GM21360 (cell line): ENCODE results near the gene CLDND2.

Experiments
- ATAC-seq: cut with Tn5 transposase; IDR thresholded peaks from one replicate; pipeline ENCODE4 v1.9.1; 2021; ENCODE audit warnings: mild to moderate bottlenecking, moderate library complexity; ENCODE audit not compliant: unreplicated experiment

CLDND2 gene

DNA sequence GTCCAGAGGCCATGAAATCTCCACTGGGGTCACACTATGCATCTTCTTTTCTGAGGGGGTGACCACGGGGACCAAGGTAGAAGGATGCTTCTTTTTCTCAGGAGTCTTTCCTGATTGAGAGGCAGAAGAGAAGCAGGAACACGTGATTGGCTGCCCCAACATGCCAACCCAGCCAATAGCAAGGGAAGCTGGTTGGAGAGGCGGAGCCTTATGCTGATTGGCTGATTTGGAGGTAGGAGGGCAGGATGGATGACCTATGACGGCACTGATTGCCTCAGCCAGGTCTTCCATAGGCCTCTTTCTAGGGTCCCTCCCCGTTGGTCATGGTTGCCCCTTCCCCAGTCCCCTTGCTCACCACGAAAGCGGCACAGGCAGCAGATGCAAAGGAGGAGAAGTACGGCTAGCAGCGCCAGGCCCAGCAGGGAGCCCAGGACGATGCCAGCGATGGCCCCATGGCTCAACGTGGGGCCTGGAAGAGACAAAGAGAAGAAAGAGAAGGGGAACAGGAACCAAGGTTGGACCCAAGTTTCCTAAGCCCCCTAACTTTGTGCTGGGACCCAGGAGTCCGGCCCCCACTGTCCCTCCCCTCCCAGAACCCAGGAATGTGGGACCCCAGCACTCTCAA is 34.9 kb downstream of the CLDND2 start:
- no peak for ATAC-seq

DNA sequence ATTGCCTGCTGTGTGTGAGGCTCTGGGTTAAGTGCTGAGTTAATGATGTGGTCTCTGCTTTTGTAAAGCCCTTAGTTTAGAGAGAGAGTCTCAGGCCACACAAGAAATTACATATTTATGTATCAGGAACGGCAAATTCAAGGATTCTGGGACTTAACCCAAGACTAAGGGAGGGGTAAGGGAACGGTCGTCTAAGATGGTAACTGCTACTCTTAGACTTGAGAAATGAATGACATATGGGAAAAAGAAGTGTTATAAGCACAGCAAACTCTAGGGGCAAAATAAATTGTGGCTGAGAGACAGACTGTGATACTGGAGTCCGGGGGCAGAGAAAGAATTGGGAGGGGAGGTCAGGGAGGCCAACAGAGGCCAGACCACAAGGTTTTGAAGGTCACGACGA is 37.1 kb downstream of the CLDND2 start:
- no peak for ATAC-seq

DNA sequence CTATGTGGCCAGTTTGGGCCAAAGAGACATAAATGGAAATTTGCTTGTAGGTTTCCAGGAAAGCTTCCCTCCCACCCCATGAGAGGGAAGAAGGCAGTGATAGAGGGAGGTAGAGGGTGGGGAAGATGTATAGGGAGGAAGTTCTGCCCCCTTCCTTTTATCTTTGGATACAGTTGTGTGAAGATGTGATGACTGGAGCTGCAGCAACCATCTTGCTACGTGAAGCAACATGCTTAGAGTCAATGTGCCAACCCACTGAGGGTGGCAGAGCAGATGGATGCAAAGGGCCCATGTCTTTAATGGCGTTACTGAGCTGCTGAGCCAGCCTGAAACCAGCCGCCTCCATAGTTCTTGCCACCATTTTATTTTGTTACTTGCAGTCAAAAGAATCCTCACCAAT is 37.6 kb downstream of the CLDND2 start:
- no peak for ATAC-seq

DNA sequence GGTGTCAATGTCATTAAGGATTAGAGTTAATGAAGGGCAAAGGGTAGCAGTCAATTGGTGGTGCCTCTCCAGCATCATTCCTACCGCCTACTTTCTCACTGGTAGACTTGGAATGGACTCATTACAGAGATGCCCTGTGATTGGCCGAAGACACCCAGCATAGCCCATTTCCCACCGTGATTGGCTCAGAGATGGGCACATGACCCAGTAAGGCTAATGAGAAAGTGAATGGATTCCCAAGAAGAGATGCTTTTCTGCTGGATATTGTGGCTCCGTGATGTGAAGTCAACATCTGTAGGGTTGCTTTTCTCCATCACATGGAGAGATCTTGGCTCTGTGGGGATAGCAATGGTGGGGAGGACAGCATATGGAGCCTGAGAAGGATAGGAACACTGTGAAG is 38.4 kb downstream of the CLDND2 start:
- no peak for ATAC-seq

DNA sequence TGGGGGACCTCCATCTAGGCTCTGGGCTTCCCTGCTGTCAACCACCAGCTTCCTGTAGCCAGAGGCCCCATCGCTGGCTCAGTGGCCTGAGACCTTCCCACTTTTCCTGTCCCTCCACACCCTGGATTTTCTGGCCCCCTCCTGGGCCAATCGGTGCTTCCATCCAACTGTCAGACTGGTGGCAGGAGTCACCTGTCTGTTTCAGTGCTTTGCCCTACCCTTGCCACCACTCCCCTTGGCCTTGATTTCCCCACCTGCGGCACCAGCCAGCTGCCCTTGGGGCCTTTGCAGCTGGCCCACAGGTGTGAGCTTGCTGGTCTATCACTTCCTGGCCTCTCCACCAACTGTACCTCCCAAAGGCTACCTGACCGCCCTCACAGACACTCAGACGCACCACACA is 39.4 kb downstream of the CLDND2 start:
- no peak for ATAC-seq

DNA sequence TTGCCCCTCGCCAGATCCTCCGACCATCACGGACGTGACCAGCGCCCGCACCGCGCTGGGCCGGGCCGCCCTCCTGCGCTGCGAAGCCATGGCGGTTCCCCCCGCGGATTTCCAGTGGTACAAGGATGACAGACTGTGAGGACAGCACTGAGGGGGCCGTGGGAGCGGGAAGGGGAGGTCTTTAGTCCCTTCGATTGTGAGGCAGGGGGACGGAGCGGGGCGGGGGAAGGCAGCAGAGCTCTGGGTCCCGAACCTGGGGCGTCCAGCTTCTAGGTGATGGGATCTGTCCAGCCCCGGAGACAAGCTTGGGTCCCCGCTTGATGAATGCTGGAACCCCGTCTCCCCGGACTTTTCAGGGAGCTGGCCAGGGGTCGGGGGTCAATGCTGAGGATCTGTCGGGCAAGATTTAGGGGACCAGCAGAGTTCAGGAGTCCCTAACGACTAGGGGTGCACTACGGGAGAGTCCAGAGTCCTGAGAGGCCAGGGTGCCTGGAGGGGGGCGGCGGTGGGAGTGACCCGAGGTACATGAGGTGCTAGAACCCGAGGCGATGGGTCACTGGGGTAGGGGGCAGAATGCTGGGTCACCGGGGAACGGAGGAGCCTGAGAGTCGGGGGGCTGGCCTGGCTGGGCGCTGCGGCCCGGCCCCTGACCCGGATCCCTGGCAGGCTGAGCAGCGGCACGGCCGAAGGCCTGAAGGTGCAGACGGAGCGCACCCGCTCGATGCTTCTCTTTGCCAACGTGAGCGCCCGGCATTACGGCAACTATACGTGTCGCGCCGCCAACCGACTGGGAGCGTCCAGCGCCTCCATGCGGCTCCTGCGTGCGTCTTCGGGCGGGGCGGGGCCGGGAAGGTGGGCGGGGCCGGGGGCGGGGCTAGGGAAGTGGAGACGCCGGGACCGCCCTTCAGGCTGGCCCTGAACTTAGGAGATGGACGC is 41.5 kb downstream of the CLDND2 start:
- ATAC-seq = no peak

DNA sequence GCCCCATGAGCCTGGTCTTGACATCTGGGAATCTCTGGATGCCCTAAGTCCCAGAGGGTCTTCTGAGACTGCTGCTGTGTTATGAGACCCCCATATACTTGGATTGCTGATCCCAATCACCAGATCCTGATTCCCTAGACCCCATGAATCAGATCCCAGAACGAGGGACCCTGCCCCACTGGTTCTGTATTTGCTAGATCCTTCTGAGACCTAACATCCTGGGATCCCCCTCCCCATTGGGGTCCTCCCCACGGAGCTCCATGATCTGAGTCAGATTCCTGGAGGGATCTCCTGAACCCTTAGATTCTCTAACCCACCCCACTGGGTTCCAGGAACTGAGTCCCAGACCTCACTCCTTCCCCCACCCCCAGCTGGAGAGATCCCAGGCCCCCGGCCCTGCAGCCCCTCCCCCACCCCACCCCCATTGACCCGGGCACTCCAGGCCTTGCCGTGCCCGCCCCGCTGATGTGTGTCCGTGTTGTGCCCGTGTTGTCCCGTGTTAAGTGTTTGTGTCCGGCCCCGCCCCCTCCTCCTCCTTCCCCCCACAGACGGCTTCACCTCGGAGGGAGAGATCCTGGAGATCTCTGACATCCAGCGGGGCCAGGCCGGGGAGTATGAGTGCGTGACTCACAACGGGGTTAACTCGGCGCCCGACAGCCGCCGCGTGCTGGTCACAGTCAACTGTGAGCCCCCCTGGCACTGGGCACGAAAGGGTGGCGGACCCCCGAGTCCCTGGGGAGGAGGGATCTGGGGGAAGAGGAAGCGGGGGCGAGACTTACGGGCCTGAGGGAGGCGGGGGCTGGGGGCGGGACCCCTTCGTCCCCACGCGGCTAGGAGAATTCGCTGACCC is 42.4 kb downstream of the CLDND2 start:
- ATAC-seq = no peak

DNA sequence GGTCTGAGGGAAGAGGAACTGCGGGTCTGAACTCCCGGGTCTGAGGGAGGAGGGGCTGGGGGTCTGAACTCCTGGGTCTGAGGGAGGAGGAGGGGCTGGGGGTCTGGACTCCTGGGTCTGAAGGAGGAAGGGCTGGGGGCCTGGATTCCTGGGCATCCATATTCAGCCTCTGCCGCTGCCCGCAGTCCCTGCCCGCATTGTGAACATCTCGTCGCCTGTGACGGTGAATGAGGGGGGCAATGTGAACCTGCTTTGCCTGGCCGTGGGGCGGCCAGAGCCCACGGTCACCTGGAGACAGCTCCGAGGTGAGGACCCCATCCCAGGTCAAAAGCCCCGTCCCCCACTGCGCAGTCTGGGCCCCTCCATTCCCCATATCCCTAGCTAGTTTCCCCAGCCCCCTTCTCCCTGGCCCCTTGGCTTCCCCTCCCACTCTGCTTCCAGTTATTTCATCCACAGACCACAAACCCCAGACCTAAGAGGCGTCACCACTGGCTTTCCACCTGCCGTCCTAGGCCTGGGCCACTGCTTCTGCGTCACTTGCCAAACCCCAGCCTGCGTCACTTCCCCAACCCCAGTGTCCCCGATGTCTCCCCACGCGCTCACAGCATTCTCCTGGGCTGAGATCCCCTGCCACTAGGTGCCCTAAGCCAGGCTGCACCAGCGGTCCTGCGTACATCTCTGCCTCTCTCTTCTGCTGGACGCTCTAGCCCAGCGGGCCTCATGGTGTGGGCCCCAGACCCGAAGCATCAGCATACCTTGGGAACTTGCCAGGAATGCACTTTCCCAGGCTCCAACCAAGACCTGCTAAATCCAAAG is 43.4 kb downstream of the CLDND2 start:
- ATAC-seq = no peak

DNA sequence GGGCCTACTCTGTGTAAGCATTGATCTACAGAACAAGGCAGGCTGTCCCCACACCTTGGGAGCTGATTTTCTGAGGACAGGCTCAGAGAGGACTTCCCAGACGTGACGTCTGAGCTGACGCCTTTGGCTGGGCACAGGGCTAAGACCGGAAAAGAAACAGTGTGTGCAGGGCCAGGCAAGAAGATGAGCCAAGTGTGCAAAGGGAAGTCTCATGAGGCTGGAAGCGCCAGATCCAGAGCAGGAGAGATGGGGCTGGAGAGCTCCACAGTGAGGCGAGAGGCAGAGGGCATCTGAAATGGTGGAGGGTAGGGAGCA is 44.7 kb downstream of the CLDND2 start:
- no peak for ATAC-seq

DNA sequence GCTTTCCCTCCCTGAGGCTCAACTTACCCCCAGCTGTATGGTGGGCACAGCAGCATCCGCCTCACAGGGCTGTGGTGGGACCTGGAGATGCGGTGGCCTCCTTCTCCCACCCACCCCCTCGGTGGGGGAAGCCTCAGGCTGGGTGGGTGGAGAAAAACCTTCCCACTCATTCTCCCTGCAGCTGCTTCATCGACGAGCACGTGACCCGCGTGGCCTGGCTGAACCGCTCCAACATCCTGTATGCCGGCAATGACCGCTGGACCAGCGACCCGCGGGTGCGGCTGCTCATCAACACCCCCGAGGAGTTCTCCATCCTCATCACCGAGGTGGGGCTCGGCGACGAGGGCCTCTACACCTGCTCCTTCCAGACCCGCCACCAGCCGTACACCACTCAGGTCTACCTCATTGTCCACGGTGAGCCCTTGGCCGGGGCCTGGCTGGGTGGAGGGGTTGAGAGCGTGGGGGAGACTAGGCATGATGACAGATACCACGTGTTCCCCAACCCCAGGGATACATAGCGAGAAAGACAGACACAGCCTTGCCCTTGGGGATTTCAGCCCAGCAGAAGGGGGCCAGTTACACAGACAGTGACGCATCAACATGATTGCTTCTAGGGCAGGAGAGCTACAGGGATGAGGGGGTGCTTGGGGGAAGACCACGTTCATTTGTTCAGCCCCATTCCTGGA is 45.2 kb downstream of the CLDND2 start:
- ATAC-seq = no peak

DNA sequence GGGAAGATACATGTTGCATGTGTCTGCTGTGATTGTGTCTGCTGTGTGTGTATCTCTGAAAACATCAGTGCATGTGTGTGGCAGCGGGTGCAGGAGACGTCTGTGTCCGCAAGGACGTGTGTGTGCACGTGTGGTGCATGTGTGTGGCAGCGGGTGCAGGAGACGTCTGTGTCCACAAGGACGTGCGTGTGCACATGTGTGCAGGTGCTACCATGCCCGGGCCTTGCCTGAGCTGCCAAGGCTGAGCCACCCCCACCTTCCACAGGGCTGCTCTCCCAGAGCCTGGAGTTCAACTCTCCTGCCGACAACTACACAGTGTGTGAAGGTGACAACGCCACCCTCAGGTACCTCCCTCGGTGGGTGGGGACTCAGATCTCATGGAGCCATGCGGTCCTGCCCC is 47.0 kb downstream of the CLDND2 start:
- ATAC-seq = no peak

DNA sequence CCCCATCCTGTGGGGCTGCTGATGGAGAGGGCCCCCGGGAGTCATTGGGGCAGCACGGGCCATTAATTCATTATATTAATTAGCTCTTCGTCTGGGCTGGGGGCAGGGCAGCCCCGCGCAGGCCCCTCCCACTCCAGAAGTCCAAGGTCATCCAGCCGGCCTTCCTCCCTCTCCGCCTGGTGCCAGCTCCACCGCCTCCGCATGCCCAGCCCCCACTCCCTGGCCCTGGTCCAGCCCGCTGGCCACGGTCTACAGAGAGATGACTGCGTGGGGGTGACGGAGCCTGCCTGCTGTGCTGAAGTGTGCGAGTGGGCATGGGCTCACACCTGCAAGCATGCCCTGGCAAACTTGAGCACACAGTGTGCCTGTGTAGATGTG is 48.5 kb downstream of the CLDND2 start:
- ATAC-seq = no peak

DNA sequence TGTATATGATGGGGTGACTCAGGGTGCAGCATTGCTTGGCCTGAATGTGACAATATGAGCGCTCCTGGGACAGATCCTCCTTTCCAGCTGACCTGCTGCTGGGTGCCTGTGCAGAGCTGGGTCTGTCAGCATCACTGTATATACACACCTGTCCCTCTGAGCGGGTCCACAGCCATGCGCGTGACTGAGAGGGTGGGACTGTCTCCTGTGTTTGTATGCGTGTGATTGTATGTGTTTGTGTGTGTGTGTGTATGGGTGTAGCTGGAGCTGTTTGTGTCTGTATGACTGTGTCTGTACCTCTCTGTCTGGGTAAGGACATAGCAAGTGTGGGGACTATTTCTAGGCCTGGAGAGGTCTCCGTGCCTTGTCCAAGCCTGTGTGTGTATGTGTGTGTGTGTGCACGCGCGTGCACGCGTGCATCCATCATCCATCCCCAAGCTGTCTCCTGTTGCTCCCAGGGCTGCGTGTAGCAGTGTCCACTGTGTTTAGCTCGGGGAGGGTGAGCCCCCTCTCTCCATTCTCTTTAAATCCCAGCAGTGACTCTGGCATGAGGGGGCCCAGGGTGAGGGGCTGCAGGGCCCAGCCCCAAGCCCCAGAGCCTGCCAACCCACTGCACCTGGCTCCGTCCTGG is 49.0 kb downstream of the CLDND2 start:
- no peak for ATAC-seq

DNA sequence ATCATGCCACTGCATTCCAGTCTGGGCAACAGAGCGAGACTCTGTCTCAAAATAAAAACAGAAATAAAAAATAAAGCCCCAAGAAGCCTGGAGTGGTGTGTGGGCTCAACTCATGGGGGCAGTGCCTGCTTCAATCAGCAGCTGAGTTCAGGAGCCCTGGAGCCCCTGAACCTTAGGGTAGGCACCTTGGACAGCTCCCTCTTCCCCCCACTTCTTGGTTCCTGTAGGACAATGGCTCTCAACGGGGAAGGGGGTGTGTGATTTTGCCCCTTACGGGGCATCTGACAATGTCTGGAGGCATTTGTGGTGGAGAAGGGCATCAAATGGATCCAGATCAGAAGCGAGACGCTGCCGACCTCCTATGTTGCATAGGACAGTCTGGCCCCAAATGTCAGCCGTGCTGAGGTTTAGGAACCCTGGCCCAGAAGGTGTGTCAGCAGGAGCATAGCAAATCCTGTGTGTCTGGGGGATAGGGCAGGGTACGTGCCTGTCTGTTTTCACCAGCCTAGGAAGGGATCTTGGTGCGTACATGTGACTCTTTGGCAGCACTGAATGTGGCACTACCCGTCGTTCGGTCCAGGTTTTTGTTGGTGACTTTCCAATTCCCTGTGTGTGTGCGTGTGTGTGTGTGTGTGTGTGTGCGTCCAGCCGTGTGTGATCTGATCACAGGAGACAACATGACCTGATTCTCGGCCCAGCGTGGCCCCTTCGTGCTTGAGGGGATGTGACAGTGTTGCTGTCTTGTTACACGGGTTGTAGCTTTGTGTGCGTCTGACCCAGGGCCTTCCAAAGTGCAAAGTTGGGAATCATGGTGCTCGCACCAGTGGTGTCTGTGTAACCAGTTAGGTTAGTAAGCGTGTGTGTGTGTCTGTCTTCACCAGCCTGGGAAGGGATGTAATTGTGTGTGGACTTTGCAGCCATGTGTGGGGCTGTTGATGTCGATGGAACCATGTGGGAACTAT is 49.8 kb downstream of the CLDND2 start:
- ATAC-seq = no peak

DNA sequence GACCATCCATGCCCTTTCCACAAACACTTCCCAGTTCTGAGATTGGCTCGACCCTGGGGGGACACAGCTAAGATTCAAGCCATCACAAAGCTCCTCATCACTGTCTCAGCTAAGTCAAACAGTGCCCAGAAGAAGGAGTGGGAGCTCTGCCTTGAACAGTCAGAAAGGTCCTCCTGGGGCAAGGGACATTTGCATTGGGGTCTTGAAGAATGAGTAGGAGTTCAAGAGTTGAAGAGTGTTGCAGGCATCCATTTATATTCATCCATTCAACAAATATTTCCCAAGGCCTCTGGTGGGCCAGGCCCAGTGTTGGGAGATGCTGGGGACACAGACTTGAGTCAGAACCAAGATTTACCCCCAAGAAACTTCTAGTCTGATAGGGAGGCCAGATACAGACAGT is 50.8 kb downstream of the CLDND2 start:
- ATAC-seq = no peak

DNA sequence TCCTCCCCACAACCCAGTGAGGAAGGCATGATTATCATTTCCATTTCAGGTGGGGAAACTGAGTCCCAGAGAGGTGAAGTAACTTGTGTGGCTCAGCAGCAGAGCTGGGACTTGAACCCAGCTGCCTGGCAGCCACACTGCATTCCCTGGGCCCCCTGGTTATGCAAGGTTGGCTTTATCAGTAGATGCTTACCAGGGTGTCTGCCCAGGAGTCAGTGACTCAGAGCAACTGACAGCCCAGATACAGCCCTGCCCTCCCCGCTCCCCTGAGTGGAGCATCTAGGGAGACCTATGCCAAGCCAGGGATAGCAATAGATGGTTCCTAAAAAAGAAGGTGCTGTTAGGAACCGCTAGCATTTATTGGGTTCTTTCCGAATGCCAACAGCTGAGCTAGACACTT is 51.4 kb downstream of the CLDND2 start:
- no peak for ATAC-seq
